ENCODE measurements around the gene TMEM119.
A peak's percentile ranks its signal among the peaks of the same experiment; 100 is the strongest.

TMEM119 gene, protein sequence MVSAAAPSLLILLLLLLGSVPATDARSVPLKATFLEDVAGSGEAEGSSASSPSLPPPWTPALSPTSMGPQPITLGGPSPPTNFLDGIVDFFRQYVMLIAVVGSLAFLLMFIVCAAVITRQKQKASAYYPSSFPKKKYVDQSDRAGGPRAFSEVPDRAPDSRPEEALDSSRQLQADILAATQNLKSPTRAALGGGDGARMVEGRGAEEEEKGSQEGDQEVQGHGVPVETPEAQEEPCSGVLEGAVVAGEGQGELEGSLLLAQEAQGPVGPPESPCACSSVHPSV

DNA sequence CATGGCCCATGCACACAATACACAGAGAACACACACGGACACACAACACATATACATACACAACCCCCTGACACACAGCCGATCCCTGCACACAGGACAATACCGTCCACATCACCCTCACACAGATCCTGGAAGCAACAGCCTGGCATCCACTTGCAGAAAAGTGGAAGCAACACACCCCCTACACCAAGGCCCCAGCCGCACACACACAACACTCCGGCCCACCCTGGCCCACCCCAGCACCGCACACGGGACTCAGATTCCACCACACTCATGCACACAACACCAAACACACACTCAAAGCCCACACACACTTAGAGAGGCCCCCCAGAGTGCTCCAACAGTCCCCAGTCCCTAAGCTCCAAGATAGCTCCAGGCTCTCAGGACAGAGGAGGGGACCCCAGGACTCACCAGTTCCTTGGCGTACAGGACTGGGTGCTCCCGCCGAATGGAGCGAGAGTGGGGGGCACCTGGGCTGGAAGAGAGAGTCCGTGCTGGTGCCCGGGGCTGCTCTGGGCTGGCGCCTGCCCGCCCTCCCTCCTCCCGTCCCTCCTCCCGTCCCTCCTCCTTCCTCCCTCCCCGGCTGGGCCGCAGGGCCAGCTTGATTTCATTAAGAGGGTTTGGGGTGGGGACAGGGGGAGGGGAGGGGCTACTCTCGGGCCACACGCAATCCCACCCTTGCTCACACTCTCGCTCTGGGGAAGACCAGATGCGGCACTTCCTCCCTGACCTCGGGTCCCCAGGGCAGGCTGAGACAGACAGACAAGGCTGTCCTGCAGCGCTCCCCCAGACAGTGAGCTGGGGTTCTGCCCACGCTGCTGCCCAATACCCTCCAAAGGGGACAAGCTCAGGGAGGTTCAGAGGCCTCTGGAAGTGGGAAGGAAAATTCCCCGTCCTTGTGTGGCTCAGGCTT, at the start of gene TMEM119:
Gene TMEM119, minus strand, starts transcription at position 526 of the 913 bp plus-strand sequence. CDS start 5,701 bp downstream, outside the sequence.
- TF ChIP-seq CTCF (IDR thresholded peaks at IDR 0.05): no peak
- H3K4me1 Mint-ChIP-seq: peaks cover 33% of the 10 kb centered on the region
- no peaks in the 10 kb centered on the region for H3K36me3 Mint-ChIP-seq (ENCODE audit: low read depth)
- peak; percentile 47 for DNase-seq
- H3K27me3 Mint-ChIP-seq (ENCODE audit: low read depth, poor library complexity): no peaks in the 10 kb centered on the region
- peak within 1 kb of the TSS; percentile 70 for H3K4me3 Mint-ChIP-seq
- no peak within 1 kb of the TSS for H3K27ac Mint-ChIP-seq
- no peaks in the 10 kb centered on the region for H3K9me3 Mint-ChIP-seq

- no peaks in the 10 kb centered on the region for H3K9me3 Mint-ChIP-seq
- TF ChIP-seq CTCF (IDR thresholded peaks at IDR 0.05): no peak
- no peak overlapping the region for H3K4me3 Mint-ChIP-seq
- no peak for DNase-seq
- peaks cover 3% of the 10 kb centered on the region for H3K27me3 Mint-ChIP-seq (ENCODE audit: low read depth, poor library complexity)
- peaks cover 54% of the 10 kb centered on the region for H3K36me3 Mint-ChIP-seq (ENCODE audit: low read depth)
- peaks cover 12% of the 10 kb centered on the region for H3K4me1 Mint-ChIP-seq
- H3K27ac Mint-ChIP-seq: peak overlapping the region; percentile 40
These were observed 49.0 kb upstream of the TMEM119 start for GRCh38 chr12:108646600-108647579.

DNA sequence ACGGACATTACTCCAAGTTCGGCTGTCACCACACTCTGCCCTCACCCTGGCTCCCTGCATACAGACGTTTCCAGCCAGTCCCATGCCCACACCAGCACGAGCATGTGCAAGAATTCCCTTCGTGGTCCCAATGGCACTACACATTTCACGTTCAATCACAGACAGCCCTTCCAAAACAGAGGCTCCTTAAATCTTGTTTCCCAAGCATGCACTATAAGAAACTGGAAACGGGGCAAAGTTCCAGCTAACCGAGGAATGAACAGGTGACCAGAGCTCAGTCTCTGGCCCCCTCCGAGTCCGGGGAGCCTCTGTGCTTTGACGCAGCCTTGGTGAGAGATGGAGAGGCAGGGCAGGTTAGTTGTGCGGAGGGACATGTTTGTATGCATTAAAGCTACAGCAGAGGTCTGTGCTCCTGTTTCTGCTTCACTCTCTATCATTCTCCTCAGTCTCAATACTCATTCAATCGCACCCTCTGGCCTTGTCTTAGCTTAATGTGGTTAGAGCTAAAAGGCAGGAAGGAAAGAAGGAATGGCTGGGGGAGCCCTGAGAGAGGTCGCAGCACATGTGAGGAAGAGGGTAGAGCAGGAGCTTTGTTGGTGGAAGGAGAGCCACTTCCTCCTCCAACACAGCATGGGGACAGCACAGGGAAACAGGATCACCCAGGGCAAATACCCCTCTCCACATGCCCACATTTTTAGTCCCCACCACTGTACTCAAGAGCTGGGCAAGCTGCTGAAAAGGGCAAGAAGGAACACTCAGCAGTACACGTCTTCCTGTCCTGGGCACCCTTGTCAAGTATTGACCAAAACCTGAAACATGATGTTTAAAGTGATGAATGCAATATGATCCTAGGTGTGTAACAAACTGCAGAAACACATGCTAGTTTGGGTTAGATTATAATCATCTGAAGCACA, 48.1 kb upstream of the TMEM119 start:
- Mint-ChIP-seq H3K36me3 (ENCODE audit: low read depth) (peaks cover 45% of the 10 kb centered on the region), H3K27me3 (ENCODE audit: low read depth, poor library complexity) (peaks cover 3% of the 10 kb centered on the region), H3K9me3 (no peaks in the 10 kb centered on the region), H3K4me3 (no peak overlapping the region), H3K4me1 (peaks cover 22% of the 10 kb centered on the region), H3K27ac (peak overlapping the region; percentile 6)
- no peak for DNase-seq
- no peak for TF ChIP-seq CTCF (IDR thresholded peaks at IDR 0.05)

- H3K27me3 Mint-ChIP-seq (ENCODE audit: low read depth, poor library complexity): peaks cover 3% of the 10 kb centered on the region
- H3K27ac Mint-ChIP-seq: peak overlapping the region; percentile 15
- H3K4me3 Mint-ChIP-seq: no peak overlapping the region
- no peak for DNase-seq
- peaks cover 42% of the 10 kb centered on the region for H3K36me3 Mint-ChIP-seq (ENCODE audit: low read depth)
- no peaks in the 10 kb centered on the region for H3K9me3 Mint-ChIP-seq
- peaks cover 28% of the 10 kb centered on the region for H3K4me1 Mint-ChIP-seq
- no peak for TF ChIP-seq CTCF (IDR thresholded peaks at IDR 0.05)
These were observed 46.9 kb upstream of the TMEM119 start for GRCh38 chr12:108644811-108645120.
